ENCODE measurements around the gene XRCC1. TPM values are rescaled to one million over a fixed set of nuclear protein-coding genes. Genes with fewer than 3 reads are reported as not detected.

The XRCC1 gene
- total RNA-seq, 4 donors from 2014 or later, result 18.3 to 35.4 (median 25.2) TPM

GRCh38 chr19:43622070-43622469 is 46.7 kb upstream of the XRCC1 start:
- peaks cover 36% of the 10 kb centered on the region for H3K4me1 ChIP-seq
- 76% methylated on average over 4 of the region's 4 CpGs for WGBS
- no peak for TF ChIP-seq EP300 (IDR thresholded peaks at IDR 0.05)
- no peak for TF ChIP-seq POLR2AphosphoS5 (IDR thresholded peaks at IDR 0.05)
- no peaks in the 10 kb centered on the region for H3K27me3 ChIP-seq
- no peaks in the 10 kb centered on the region for H3K9me3 ChIP-seq
- no peaks in the 10 kb centered on the region for H3K36me3 ChIP-seq
- H3K27ac ChIP-seq, result no peak overlapping the region
- no peak for DNase-seq (ENCODE audit: low spot score in 2 of 2)
- H3K4me3 ChIP-seq, result no peak overlapping the region

GRCh38 chr19:43620061-43621001 is 45.0 kb upstream of the XRCC1 start:
- no peaks in the 10 kb centered on the region for H3K9me3 ChIP-seq
- no peaks in the 10 kb centered on the region for H3K36me3 ChIP-seq
- no peak for DNase-seq (ENCODE audit: low spot score in 2 of 2)
- TF ChIP-seq EP300 (IDR thresholded peaks at IDR 0.05), result no peak
- TF ChIP-seq POLR2AphosphoS5 (IDR thresholded peaks at IDR 0.05), result peak in 1 of 3 donors; percentile 0
- no peaks in the 10 kb centered on the region for H3K27me3 ChIP-seq
- H3K4me3 ChIP-seq, result peak overlapping the region; percentile 54
- 37% methylated on average over 15 of the region's 23 CpGs for WGBS
- H3K4me1 ChIP-seq, result peaks cover 27% of the 10 kb centered on the region
- H3K27ac ChIP-seq, result peak overlapping the region; percentile 88

- peaks cover 19% of the 10 kb centered on the region for H3K4me1 ChIP-seq
- H3K9me3 ChIP-seq, result no peaks in the 10 kb centered on the region
- WGBS, result 0% methylated on average over 27 of the region's 81 CpGs
- DNase-seq (ENCODE audit: low spot score in 2 of 2), result peak; percentile 88 to 90
- H3K4me3 ChIP-seq, result peak within 1 kb of the TSS; percentile 54
- H3K27me3 ChIP-seq, result no peaks in the 10 kb centered on the region
- H3K27ac ChIP-seq, result peak within 1 kb of the TSS; percentile 88
- TF ChIP-seq POLR2A (IDR thresholded peaks at IDR 0.05), result peak in 1 of 2 donors; percentile 50
- TF ChIP-seq EP300 (IDR thresholded peaks at IDR 0.05), result no peak
- TF ChIP-seq POLR2AphosphoS5 (IDR thresholded peaks at IDR 0.05), result peak in 1 of 3 donors; percentile 41
- H3K36me3 ChIP-seq, result no peaks in the 10 kb centered on the region
These were observed 44.1 kb upstream of the XRCC1 start, which contains the start of gene ZNF428 for GRCh38 chr19:43619262-43620060. ZNF428 (minus strand) TSS chr19:43619629; CDS start chr19:43614304, 5,325 bp downstream.

- under 1% methylated on average over 11 of the region's 14 CpGs for WGBS
- H3K4me3 ChIP-seq, result peak overlapping the region; percentile 54
- H3K9me3 ChIP-seq, result no peaks in the 10 kb centered on the region
- TF ChIP-seq POLR2AphosphoS5 (IDR thresholded peaks at IDR 0.05) (no peak), POLR2A (IDR thresholded peaks at IDR 0.05) (no peak), EP300 (IDR thresholded peaks at IDR 0.05) (no peak), CTCF (IDR thresholded peaks at IDR 0.05) (no peak)
- peak overlapping the region; percentile 88 for H3K27ac ChIP-seq
- no peaks in the 10 kb centered on the region for H3K27me3 ChIP-seq
- peaks cover 17% of the 10 kb centered on the region for H3K4me1 ChIP-seq
- H3K36me3 ChIP-seq, result peaks cover 2% of the 10 kb centered on the region
- no peak for DNase-seq (ENCODE audit: low spot score in 2 of 2)
These were observed 43.6 kb upstream of the XRCC1 start for GRCh38 chr19:43618921-43619261.

- peaks cover 17% of the 10 kb centered on the region for H3K4me1 ChIP-seq
- no peak for DNase-seq (ENCODE audit: low spot score in 2 of 2)
- TF ChIP-seq CTCF (IDR thresholded peaks at IDR 0.05) (no peak), POLR2AphosphoS5 (IDR thresholded peaks at IDR 0.05) (no peak), POLR2A (IDR thresholded peaks at IDR 0.05) (no peak), EP300 (IDR thresholded peaks at IDR 0.05) (no peak)
- WGBS, result 85% methylated on average over 6 of the region's 6 CpGs
- H3K36me3 ChIP-seq, result peaks cover 19% of the 10 kb centered on the region
- no peaks in the 10 kb centered on the region for H3K9me3 ChIP-seq
- no peak overlapping the region for H3K27ac ChIP-seq
- H3K4me3 ChIP-seq, result no peak overlapping the region
- H3K27me3 ChIP-seq, result no peaks in the 10 kb centered on the region
These were observed 41.6 kb upstream of the XRCC1 start for GRCh38 chr19:43616954-43617353.

- Histone ChIP-seq H3K27ac (no peak overlapping the region), H3K4me3 (no peak overlapping the region), H3K4me1 (peaks cover 17% of the 10 kb centered on the region), H3K9me3 (no peaks in the 10 kb centered on the region), H3K27me3 (no peaks in the 10 kb centered on the region), H3K36me3 (peaks cover 25% of the 10 kb centered on the region)
- TF ChIP-seq POLR2A (IDR thresholded peaks at IDR 0.05), result no peak
- no peak for TF ChIP-seq CTCF (IDR thresholded peaks at IDR 0.05)
- TF ChIP-seq POLR2AphosphoS5 (IDR thresholded peaks at IDR 0.05), result no peak
- no peak for DNase-seq (ENCODE audit: low spot score in 2 of 2)
- WGBS, result 88% methylated on average over 1 of the region's 1 CpG
These were observed 41.0 kb upstream of the XRCC1 start for GRCh38 chr19:43616306-43616705.
